Hepatocyte (in vitro differentiated cells): ENCODE results near the gene CACNA2D1. TPM values are rescaled to one million over a fixed set of nuclear protein-coding genes. Genes with fewer than 3 reads are reported as not detected.

ENCODE experiments used
- DNase-seq: peaks from one replicate; pipeline ENCODE4 v3.0.0-alpha.2; 2016; ENCODE audit warnings: low spot score
- H2AFZ ChIP-seq: fragments of 200-600 bp; sonication (generic); 2 replicates; pipeline ENCODE4 v1.6.0; 2016; ENCODE audit warnings: antibody characterized with exemption, mild to moderate bottlenecking
- H3K27ac ChIP-seq: fragments of 200-600 bp; sonication (generic); 2 replicates; pipeline ENCODE4 v1.5.1; 2016; ENCODE audit warnings: mild to moderate bottlenecking
- H3K27me3 ChIP-seq: fragments of 200-600 bp; sonication (generic); 2 replicates; pipeline ENCODE4 v1.6.1; 2016
- H3K36me3 ChIP-seq: fragments of 200-600 bp; sonication (generic); replicated peaks from 2 replicates; pipeline ENCODE4 v1.5.1; 2016; ENCODE audit warnings: low read depth; ENCODE audit not compliant: insufficient read depth
- H3K4me1 ChIP-seq: fragments of 200-600 bp; sonication (generic); 2 replicates; pipeline ENCODE4 v1.5.1; 2016; ENCODE audit warnings: mild to moderate bottlenecking, moderate library complexity; ENCODE audit not compliant: insufficient read depth
- H3K4me2 ChIP-seq: fragments of 200-600 bp; sonication (generic); 2 replicates; pipeline ENCODE4 v1.6.0; 2016
- H3K4me3 ChIP-seq: fragments of 200-600 bp; sonication (generic); 2 replicates; pipeline ENCODE4 v1.5.1; 2016; ENCODE audit warnings: mild to moderate bottlenecking
- H3K79me2 ChIP-seq: fragments of 200-600 bp; sonication (generic); 2 replicates; pipeline ENCODE4 v1.6.0; 2017; ENCODE audit warnings: mild to moderate bottlenecking
- H3K9me2 ChIP-seq: fragments of 200-600 bp; sonication (generic); replicated peaks from 2 replicates; pipeline ENCODE4 v1.6.0; 2017; ENCODE audit warnings: mild to moderate bottlenecking; ENCODE audit not compliant: insufficient read depth
- H3K9me3 ChIP-seq: fragments of 200-600 bp; sonication (generic); 2 replicates; pipeline ENCODE4 v1.5.1; 2016; ENCODE audit warnings: low read depth, mild to moderate bottlenecking
- H4K20me1 ChIP-seq: fragments of 200-600 bp; sonication (generic); 2 replicates; pipeline ENCODE4 v1.6.0; 2016; ENCODE audit warnings: mild to moderate bottlenecking; ENCODE audit not compliant: insufficient read depth, poor library complexity, severe bottlenecking
- CTCF ChIP-seq: fragments of 200-600 bp; sonication (generic); IDR thresholded peaks from 2 replicates; pipeline ENCODE4 v1.5.1; 2016; ENCODE audit warnings: antibody characterized with exemption, mild to moderate bottlenecking; ENCODE audit not compliant: poor library complexity
- EZH2 ChIP-seq: fragments of 200-600 bp; sonication (generic); IDR thresholded peaks from 2 replicates; pipeline ENCODE4 v1.6.1; 2016; ENCODE audit warnings: antibody characterized with exemption, mild to moderate bottlenecking, borderline replicate concordance
- EZH2phosphoT487 ChIP-seq: fragments of 200-600 bp; sonication (generic); IDR thresholded peaks from one replicate; pipeline ENCODE4 v1.6.1; 2018; ENCODE audit warnings: antibody characterized with exemption, mild to moderate bottlenecking, low read depth, moderate library complexity; ENCODE audit not compliant: unreplicated experiment, severe bottlenecking
- whole genome bisulfite sequencing: methylation state at CpG from one replicate; pipeline ENCODE4 v1.1.6; 2016; ENCODE audit warnings: low lambda C conversion rate; ENCODE audit errors: missing lambda C conversion rate; 5-methylcytosine and 5-hydroxymethylcytosine counted together
- polyA plus RNA-seq: library from polyadenylated mRNA; unstranded; fragments of >200 nt; fragmentation: Nextera tagmentation; extraction: Ambion mirVana; gene quantifications from 2 replicates; pipeline ENCODE4 v1.2.1, GENCODE V29; 2016
- total RNA-seq: library from RNA; depleted of rRNA; stranded (reverse); fragments of >200 nt; gene quantifications from 2 replicates; pipeline ENCODE4 v1.2.3, GENCODE V29; 2014

The CACNA2D1 gene
- total and polyA plus RNA-seq, 2 experiments from 2014 or later = 3.1 to 18.9 TPM

GRCh38 chr7:82358923-82359322, 84.7 kb downstream of the CACNA2D1 start:
- H3K9me3 ChIP-seq = no peaks in the 10 kb centered on the region
- no peaks in the 10 kb centered on the region for H3K27me3 ChIP-seq
- no peak for DNase-seq
- H3K9me2 ChIP-seq = no peaks in the 10 kb centered on the region
- H3K4me3 ChIP-seq = no peak overlapping the region
- no peaks in the 10 kb centered on the region for H3K79me2 ChIP-seq
- H4K20me1 ChIP-seq = no peaks in the 10 kb centered on the region
- no peak for TF ChIP-seq EZH2phosphoT487
- TF ChIP-seq CTCF = no peak
- no peak for TF ChIP-seq EZH2
- H3K4me2 ChIP-seq = no peak overlapping the region
- no peaks in the 10 kb centered on the region for H3K36me3 ChIP-seq
- H3K27ac ChIP-seq = no peak overlapping the region
- 93% methylated on average over 5 of the region's 5 CpGs for WGBS
- no peaks in the 10 kb centered on the region for H3K4me1 ChIP-seq
- H2AFZ ChIP-seq = no peak overlapping the region

GRCh38 chr7:82358009-82358578, 85.5 kb downstream of the CACNA2D1 start:
- no peak overlapping the region for H2AFZ ChIP-seq
- 84% methylated on average over 2 of the region's 2 CpGs for WGBS
- H3K36me3 ChIP-seq = no peaks in the 10 kb centered on the region

GRCh38 chr7:82348251-82348650, 95.3 kb downstream of the CACNA2D1 start:
- Histone ChIP-seq H3K36me3 (no peaks in the 10 kb centered on the region), H3K4me2 (no peak overlapping the region), H3K9me3 (no peaks in the 10 kb centered on the region), H4K20me1 (no peaks in the 10 kb centered on the region), H2AFZ (no peak overlapping the region), H3K9me2 (no peaks in the 10 kb centered on the region), H3K27me3 (no peaks in the 10 kb centered on the region), H3K27ac (no peak overlapping the region), H3K79me2 (no peaks in the 10 kb centered on the region), H3K4me3 (no peak overlapping the region), H3K4me1 (no peaks in the 10 kb centered on the region)
- no peak for DNase-seq
- WGBS = 72% methylated on average over 5 of the region's 5 CpGs
- TF ChIP-seq EZH2 = no peak
- no peak for TF ChIP-seq CTCF
- TF ChIP-seq EZH2phosphoT487 = no peak

More at GRCh38 chr7:82358009-82358578, 85.5 kb downstream of the CACNA2D1 start:
- no peaks in the 10 kb centered on the region for H3K9me2 ChIP-seq
- H3K4me1 ChIP-seq = no peaks in the 10 kb centered on the region
- H3K27ac ChIP-seq = no peak overlapping the region
- DNase-seq = no peak
- no peak overlapping the region for H3K4me3 ChIP-seq
- no peaks in the 10 kb centered on the region for H3K79me2 ChIP-seq
- H3K27me3 ChIP-seq = no peaks in the 10 kb centered on the region
- no peaks in the 10 kb centered on the region for H3K9me3 ChIP-seq
- H3K4me2 ChIP-seq = no peak overlapping the region
- H4K20me1 ChIP-seq = no peaks in the 10 kb centered on the region
- no peak for TF ChIP-seq CTCF
- no peak for TF ChIP-seq EZH2
- no peak for TF ChIP-seq EZH2phosphoT487

- H4K20me1 ChIP-seq = no peaks in the 10 kb centered on the region
- no peaks in the 10 kb centered on the region for H3K79me2 ChIP-seq
- DNase-seq = no peak
- H3K4me3 ChIP-seq = no peak overlapping the region
- H2AFZ ChIP-seq = no peak overlapping the region
- TF ChIP-seq EZH2phosphoT487 (no peak), CTCF (no peak), EZH2 (no peak)
- 89% methylated on average over 1 of the region's 1 CpG for WGBS
- no peaks in the 10 kb centered on the region for H3K27me3 ChIP-seq
- H3K4me1 ChIP-seq = no peaks in the 10 kb centered on the region
- no peaks in the 10 kb centered on the region for H3K36me3 ChIP-seq
- no peak overlapping the region for H3K27ac ChIP-seq
- H3K9me3 ChIP-seq = no peaks in the 10 kb centered on the region
- no peaks in the 10 kb centered on the region for H3K9me2 ChIP-seq
- no peak overlapping the region for H3K4me2 ChIP-seq
Measured at GRCh38 chr7:82347808-82348207, 95.8 kb downstream of the CACNA2D1 start.
